Measurements from ENCODE around the gene MZT2A. TPM values are rescaled to one million over a fixed set of nuclear protein-coding genes. Genes with fewer than 3 reads are reported as not detected.
"Not testable (repeated sequence)": the region's sequence is repeated elsewhere in the genome, so short reads cannot be mapped to it uniquely, and the experiment has no call there.

The MZT2A gene
- total and polyA plus RNA-seq, 4 donors = 17.6 to 74.2 (median 53.0) TPM

DNA sequence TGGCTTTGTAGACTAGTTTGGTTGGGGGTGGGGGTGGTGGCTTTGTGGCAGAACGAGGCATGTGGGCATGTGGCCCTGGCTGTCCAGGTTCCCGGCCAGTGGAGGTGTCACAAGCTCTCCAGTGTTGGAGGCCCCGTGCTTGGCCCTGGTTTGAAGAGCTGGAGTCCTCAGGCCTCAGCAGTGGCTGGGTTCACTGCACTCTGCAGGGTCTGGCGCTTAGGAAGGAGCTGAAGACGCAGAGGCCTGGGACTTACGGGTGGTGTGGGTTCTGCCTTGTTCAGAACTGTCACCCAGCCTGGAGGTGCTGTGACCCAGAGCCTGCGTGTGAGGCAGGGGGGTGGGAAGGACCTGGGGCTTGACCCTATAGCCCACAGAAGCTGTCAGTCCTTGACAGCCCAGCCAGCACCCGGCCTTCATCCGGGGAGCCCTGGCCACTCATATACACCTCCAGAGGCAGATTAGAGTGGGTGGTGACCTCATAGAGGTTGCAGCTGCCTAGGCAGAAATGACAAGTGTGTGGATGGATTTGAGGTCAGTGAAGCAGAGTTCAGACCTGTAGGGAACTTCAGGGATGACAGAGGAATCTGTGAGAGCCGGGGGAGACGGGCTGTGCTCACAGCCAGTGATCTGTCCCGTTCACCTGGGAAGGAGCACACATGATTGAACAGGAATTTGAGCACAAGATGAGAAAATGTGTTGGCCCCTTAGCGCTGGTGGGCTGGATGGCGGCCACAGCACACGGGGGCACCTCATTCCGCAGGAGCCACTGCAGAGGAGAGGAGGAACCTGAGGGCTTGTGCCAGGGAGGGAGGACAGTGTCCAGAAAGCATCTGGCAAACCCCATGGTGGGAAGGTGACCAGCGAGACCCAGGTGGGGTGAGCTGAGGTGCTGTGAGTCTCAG lies 20.0 kb upstream of the MZT2A start:
- not testable (repeated sequence) for H3K4me3 ChIP-seq (ENCODE audit: low read depth in 1 of 3, low read length in 3 of 3); DNase-seq (ENCODE audit: low spot score); H3K27ac ChIP-seq (ENCODE audit: low read depth in 1 of 2, low read length in 2 of 2); H3K4me1 ChIP-seq (ENCODE audit: control insufficient read depth in 4 of 4, insufficient read depth in 4 of 4, low read length in 3 of 4); H3K27me3 ChIP-seq (ENCODE audit: control insufficient read depth in 4 of 4, insufficient read depth in 4 of 4, low read length in 3 of 4); H3K9ac ChIP-seq (ENCODE audit: low read depth in 1 of 2, low read length in 2 of 2); H3K9me3 ChIP-seq (ENCODE audit: control insufficient read depth in 4 of 4, low read length in 3 of 4)
- peaks cover 4 to 35% (median 11%) of the 10 kb centered on the region in 4 donors for H3K36me3 ChIP-seq (ENCODE audit: control insufficient read depth in 4 of 4, insufficient read depth in 3 of 4, low read depth in 1 of 4, low read length in 3 of 4)
- 83% methylated on average over 15 of the region's 17 CpGs for WGBS

DNA sequence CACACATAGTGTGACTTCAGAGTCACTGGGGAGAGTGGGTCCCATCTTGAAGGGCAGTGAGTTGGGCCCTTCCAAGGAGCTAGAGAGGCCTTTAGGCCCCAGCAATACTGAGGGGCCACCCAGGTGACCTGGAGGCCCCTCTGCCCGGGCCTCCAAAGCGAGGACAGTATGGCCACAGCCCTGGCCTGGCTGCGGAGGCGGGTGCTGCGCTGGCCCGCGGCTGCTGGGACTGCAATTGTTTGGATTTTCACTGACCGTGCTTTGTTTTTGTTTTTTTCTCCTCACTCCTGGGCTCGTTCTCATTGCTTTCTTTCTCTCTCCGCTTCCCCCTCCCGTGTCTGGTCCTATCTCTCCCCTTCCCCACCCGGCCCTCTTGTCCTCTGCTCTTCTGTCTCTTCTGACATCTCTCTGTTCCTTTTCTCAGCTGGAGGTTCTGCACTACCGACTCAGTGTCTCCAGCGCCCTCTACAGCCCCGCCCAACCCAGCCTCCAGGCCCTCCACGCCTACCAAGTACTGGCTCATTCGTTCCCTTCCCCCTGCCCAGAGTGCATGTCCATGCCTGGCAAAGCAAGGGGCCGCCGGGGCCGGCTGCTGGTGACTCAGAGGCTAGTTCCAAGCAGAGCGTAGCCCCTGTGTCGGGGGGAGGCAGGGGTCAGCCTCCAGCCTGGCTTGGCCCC lies 19.2 kb upstream of the MZT2A start:
- not testable (repeated sequence) for DNase-seq (ENCODE audit: low spot score); H3K9ac ChIP-seq (ENCODE audit: low read depth in 1 of 2, low read length in 2 of 2); H3K4me1 ChIP-seq (ENCODE audit: control insufficient read depth in 4 of 4, insufficient read depth in 4 of 4, low read length in 3 of 4); H3K27ac ChIP-seq (ENCODE audit: low read depth in 1 of 2, low read length in 2 of 2); H3K27me3 ChIP-seq (ENCODE audit: control insufficient read depth in 4 of 4, insufficient read depth in 4 of 4, low read length in 3 of 4); H3K9me3 ChIP-seq (ENCODE audit: control insufficient read depth in 4 of 4, low read length in 3 of 4); H3K4me3 ChIP-seq (ENCODE audit: low read depth in 1 of 3, low read length in 3 of 3)
- WGBS = 92% methylated on average over 22 of the region's 22 CpGs
- peaks cover 6 to 43% (median 12%) of the 10 kb centered on the region in 4 donors for H3K36me3 ChIP-seq (ENCODE audit: control insufficient read depth in 4 of 4, insufficient read depth in 3 of 4, low read depth in 1 of 4, low read length in 3 of 4)

GRCh38 chr2:131509615-131510014 lies 17.4 kb upstream of the MZT2A start:
- H3K4me3 ChIP-seq (ENCODE audit: low read depth in 1 of 3, low read length in 3 of 3) = no peak overlapping the region
- H3K27ac ChIP-seq (ENCODE audit: low read depth in 1 of 2, low read length in 2 of 2) = no peak overlapping the region
- no peaks in the 10 kb centered on the region for H3K9me3 ChIP-seq (ENCODE audit: control insufficient read depth in 4 of 4, low read length in 3 of 4)
- peaks cover 12 to 56% (median 17%) of the 10 kb centered on the region in 4 donors for H3K36me3 ChIP-seq (ENCODE audit: control insufficient read depth in 4 of 4, insufficient read depth in 3 of 4, low read depth in 1 of 4, low read length in 3 of 4)
- TF ChIP-seq YY1 (IDR thresholded peaks at IDR 0.05) (no peak), SP1 (IDR thresholded peaks at IDR 0.05) (no peak), TAF1 (conservative IDR thresholded peaks at IDR 0.05) (no peak), RAD21 (IDR thresholded peaks at IDR 0.05) (no peak), ATF3 (IDR thresholded peaks at IDR 0.05) (no peak), RXRA (IDR thresholded peaks at IDR 0.05) (no peak)
- TF ChIP-seq, protein P1, sequence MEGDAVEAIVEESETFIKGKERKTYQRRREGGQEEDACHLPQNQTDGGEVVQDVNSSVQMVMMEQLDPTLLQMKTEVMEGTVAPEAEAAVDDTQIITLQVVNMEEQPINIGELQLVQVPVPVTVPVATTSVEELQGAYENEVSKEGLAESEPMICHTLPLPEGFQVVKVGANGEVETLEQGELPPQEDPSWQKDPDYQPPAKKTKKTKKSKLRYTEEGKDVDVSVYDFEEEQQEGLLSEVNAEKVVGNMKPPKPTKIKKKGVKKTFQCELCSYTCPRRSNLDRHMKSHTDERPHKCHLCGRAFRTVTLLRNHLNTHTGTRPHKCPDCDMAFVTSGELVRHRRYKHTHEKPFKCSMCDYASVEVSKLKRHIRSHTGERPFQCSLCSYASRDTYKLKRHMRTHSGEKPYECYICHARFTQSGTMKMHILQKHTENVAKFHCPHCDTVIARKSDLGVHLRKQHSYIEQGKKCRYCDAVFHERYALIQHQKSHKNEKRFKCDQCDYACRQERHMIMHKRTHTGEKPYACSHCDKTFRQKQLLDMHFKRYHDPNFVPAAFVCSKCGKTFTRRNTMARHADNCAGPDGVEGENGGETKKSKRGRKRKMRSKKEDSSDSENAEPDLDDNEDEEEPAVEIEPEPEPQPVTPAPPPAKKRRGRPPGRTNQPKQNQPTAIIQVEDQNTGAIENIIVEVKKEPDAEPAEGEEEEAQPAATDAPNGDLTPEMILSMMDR (IDR thresholded peaks at IDR 0.05; ENCODE audit: low read depth, low read length, missing input control) = no peak
- no peaks in the 10 kb centered on the region for H3K27me3 ChIP-seq (ENCODE audit: control insufficient read depth in 4 of 4, insufficient read depth in 4 of 4, low read length in 3 of 4)
- no peak for DNase-seq (ENCODE audit: low spot score)
- no peak overlapping the region for H3K9ac ChIP-seq (ENCODE audit: low read depth in 1 of 2, low read length in 2 of 2)
- WGBS = 84% methylated on average over 9 of the region's 9 CpGs
- H3K4me1 ChIP-seq (ENCODE audit: control insufficient read depth in 4 of 4, insufficient read depth in 4 of 4, low read length in 3 of 4) = no peaks in the 10 kb centered on the region

DNA sequence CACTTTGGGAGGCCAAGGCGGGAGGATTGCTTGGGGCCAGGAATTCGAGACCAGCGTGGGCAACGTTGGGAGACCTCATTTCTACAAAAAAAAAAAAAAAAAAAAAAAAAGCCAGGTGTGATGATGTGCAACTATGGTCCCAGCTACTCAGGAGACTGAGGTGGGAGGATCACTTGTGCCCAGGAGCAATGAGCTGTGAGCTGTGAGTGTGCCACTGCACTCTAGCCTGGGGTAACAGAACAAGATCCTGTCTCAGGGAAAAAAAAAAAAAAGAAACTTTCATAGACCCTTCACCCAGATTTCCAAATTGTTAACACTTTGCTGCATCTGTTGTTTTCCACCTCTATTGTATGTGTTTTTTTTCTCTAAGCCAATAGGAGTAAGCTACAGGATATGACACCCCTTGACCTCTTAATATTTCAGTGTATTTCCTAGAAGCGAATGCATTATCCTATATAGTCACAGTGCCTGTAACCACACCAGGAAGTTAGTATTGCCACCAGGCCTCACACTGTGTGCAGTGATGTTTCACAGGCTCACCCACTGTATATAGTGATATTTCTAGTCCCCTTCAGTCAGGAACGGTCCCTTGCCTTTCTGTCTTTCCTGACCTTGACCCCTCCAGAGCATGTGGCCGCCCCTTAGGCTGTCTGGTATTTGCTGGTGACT lies 12.0 kb upstream of the MZT2A start:
- not testable (repeated sequence) for H3K9ac ChIP-seq (ENCODE audit: low read depth in 1 of 2, low read length in 2 of 2); H3K27me3 ChIP-seq (ENCODE audit: control insufficient read depth in 4 of 4, insufficient read depth in 4 of 4, low read length in 3 of 4); H3K27ac ChIP-seq (ENCODE audit: low read depth in 1 of 2, low read length in 2 of 2); DNase-seq (ENCODE audit: low spot score); H3K4me3 ChIP-seq (ENCODE audit: low read depth in 1 of 3, low read length in 3 of 3); H3K9me3 ChIP-seq (ENCODE audit: control insufficient read depth in 4 of 4, low read length in 3 of 4); H3K4me1 ChIP-seq (ENCODE audit: control insufficient read depth in 4 of 4, insufficient read depth in 4 of 4, low read length in 3 of 4)
- 86% methylated on average over 7 of the region's 7 CpGs for WGBS
- peaks cover 14 to 67% (median 26%) of the 10 kb centered on the region in 4 donors for H3K36me3 ChIP-seq (ENCODE audit: control insufficient read depth in 4 of 4, insufficient read depth in 3 of 4, low read depth in 1 of 4, low read length in 3 of 4)

- H3K9ac ChIP-seq (ENCODE audit: low read depth in 1 of 2, low read length in 2 of 2) = not testable (repeated sequence)
- WGBS = 97% methylated on average over 4 of the region's 4 CpGs
Observed at GRCh38 chr2:131503587-131503986, 11.4 kb upstream of the MZT2A start.

GRCh38 chr2:131498321-131498973 lies 6.2 kb upstream of the MZT2A start:
- H3K9ac ChIP-seq (ENCODE audit: low read depth in 1 of 2, low read length in 2 of 2) = not testable (repeated sequence)

More at GRCh38 chr2:131503587-131503986, 11.4 kb upstream of the MZT2A start:
- H3K4me3 ChIP-seq (ENCODE audit: low read depth in 1 of 3, low read length in 3 of 3); DNase-seq (ENCODE audit: low spot score); H3K27ac ChIP-seq (ENCODE audit: low read depth in 1 of 2, low read length in 2 of 2); H3K4me1 ChIP-seq (ENCODE audit: control insufficient read depth in 4 of 4, insufficient read depth in 4 of 4, low read length in 3 of 4); H3K27me3 ChIP-seq (ENCODE audit: control insufficient read depth in 4 of 4, insufficient read depth in 4 of 4, low read length in 3 of 4); H3K9me3 ChIP-seq (ENCODE audit: control insufficient read depth in 4 of 4, low read length in 3 of 4): not testable (repeated sequence)
- H3K36me3 ChIP-seq (ENCODE audit: control insufficient read depth in 4 of 4, insufficient read depth in 3 of 4, low read depth in 1 of 4, low read length in 3 of 4) = peaks cover 12 to 61% (median 24%) of the 10 kb centered on the region in 4 donors

More at GRCh38 chr2:131498321-131498973, 6.2 kb upstream of the MZT2A start:
- H3K27ac ChIP-seq (ENCODE audit: low read depth in 1 of 2, low read length in 2 of 2); DNase-seq (ENCODE audit: low spot score); H3K9me3 ChIP-seq (ENCODE audit: control insufficient read depth in 4 of 4, low read length in 3 of 4); H3K27me3 ChIP-seq (ENCODE audit: control insufficient read depth in 4 of 4, insufficient read depth in 4 of 4, low read length in 3 of 4); H3K4me3 ChIP-seq (ENCODE audit: low read depth in 1 of 3, low read length in 3 of 3): not testable (repeated sequence)
- Histone ChIP-seq H3K4me1 (ENCODE audit: control insufficient read depth in 4 of 4, insufficient read depth in 4 of 4, low read length in 3 of 4) (peaks cover 2 to 13% (median 10%) of the 10 kb centered on the region in 4 donors), H3K36me3 (ENCODE audit: control insufficient read depth in 4 of 4, insufficient read depth in 3 of 4, low read depth in 1 of 4, low read length in 3 of 4) (peaks cover 4 to 24% (median 9%) of the 10 kb centered on the region in 4 donors)
- 75% methylated on average over 8 of the region's 8 CpGs for WGBS

Data from liver (tissue), 9 donors.